Globus pallidus (tissue), 1 donor: ENCODE results near the gene FBLN1.
A peak's percentile ranks its signal among the peaks of the same experiment; 100 is the strongest.
"Not testable (repeated sequence)": the region's sequence is repeated elsewhere in the genome, so short reads cannot be mapped to it uniquely, and the experiment has no call there.

ENCODE experiments used
- DNase-seq: peaks from one replicate; pipeline ENCODE4 v3.0.0-alpha.2; 2015; ENCODE audit warnings: low spot score

Gene FBLN1

DNA sequence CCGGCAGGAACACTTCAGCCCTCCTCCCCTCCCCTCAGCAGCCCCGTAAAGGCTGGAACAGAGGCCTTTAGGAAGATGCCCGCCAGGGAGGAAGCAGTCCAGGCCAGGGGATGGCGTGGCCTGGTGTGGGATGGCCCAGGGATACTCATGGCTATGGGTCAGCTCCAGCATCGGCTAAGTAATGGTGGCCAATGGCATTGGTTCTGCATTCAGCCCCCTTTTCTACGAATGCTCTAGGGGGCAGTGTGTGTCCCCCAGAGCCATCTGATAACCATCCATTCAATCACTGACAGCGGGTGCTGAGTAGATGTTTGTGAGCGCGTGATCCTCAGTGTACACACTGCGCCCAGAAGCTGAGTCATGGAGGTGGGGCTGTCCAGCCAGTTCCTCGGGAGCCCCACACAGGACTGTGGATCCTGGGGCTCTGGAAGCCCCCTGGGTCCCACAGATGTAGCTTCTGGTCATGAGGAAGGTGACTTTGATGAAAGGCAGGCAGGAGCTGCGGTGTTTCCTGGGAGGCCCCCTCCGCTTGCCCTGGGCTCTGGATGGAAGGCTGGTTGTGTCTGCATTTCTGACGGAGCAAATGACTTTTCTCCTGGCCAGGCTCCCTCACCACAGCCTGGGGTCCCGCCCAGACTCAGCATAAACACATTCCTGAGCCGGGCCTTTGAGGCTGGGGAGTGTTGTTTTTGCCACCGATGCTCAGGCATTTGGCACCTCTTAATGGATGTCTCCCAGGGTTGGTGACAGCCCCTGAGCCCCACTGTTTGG lies 46.5 kb downstream of the FBLN1 start:
- DNase-seq = no peak

DNA sequence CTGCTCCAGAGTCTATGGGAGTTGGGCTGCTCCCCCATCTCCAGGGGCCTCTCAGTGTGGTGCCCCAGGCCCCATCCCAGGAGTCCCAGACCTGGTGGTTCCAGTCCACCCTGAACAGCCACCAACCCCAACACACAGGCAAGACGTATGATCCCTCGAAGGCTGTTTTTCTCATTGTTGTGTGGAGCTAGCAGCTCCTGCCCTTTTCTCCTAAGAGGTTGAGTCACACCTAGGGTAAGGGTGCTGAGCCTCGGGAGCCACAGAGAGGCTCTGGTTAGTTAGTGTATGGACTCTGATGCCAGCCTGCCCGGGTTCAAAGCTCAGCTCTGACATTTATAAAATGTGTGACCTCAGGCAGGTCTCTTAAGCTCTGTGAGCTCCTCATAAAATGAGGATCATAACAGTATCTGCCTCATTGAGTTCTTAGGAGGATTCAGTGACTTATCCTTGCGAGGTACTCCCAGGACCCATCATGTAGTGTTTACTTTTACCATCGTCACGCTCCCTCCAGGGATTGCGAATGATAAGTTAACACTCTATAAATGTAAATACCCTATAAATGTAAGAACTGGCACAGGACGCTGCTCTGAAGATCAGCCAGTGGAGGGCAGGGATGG lies 47.2 kb downstream of the FBLN1 start:
- no peak for DNase-seq

DNA sequence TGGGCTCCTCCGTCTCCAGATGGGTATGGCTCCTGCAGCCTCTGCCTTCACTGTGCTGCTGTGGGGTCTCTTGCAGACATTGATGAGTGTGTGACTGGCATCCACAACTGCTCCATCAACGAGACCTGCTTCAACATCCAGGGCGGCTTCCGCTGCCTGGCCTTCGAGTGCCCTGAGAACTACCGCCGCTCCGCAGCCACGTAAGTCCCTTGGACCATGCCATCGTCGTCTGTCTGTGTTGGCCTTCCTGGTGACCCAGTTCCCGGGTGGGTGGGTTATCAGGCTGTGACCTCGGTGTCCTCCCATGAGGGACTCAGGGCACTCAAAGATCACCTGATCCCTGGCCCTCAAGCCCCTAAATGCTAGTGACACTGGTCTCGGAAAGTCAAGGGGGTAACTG lies 47.7 kb downstream of the FBLN1 start:
- DNase-seq = no peak

DNA sequence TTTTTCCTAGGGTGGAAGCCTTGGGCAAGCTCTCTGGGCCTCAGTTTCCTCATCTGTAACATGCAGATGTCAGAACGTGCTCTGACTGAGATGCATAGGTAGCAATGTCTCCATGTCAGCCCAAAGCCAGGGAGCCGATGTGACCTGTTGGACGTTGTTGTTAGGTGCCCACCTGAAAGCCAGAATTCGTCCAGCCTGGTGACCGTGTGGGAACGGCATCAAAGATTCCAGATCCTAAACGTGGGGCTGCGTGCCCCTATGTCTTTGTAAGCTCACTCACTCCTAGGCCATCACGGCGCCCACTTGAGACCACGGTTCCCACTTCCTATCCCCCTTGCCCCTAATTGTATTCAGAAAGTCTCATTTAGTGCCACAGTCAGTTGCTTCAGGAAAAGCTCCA lies 48.2 kb downstream of the FBLN1 start:
- DNase-seq = no peak

DNA sequence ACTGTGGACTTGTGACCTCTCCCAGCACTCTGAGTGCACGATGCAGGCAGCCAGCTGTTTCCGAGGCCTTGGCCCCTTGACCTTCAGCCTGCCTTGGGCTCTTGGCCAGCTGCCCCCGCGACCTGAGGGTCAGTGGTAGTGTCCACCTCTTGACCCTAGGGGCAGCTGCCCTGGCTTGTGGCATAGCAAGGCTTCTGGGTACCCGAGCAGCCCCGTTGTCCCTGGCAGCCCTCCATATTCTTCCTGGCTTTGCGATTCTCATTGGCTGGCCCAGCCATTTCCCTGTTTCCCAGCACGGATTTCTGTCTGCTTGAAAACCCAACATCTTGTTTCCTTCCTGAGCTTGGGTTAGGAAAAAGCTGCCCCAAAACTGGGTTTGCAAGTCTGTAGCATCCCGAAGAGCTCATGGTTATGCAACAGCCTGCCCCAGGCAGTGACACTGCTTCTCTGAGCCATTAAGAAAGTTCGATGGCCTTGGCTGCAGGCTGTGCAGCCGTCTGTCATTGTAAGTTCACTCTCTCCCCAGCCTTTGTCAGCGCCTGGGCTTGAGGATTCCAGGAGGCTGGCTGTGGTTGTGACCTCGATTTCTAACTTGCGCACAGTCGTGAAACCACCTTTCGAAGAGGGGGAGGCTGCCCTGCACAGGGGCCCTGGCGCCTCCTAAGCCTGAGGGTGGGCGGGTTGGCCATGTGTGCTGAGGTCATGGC lies 48.8 kb downstream of the FBLN1 start:
- DNase-seq = peak; percentile 26

DNA sequence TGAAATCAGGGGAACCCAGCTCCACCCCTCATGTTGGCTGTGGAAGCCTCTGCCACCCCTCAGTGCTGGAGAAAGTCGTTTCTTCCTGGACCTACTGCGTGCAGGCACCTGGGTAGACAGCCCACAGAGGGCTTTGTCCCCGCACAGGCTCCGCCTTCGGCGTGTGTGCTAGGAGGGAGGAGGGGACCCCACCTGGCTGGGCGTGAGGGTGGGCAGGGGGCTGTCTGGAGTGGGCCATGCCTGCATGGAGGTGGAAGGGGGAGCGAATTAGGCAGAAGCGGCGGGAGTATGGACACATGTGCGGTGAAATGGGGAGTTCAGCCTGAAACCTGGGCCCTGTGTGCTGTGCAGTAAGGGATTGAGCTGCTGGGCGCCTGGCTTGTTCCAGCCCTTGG lies 49.3 kb downstream of the FBLN1 start:
- DNase-seq = no peak

DNA sequence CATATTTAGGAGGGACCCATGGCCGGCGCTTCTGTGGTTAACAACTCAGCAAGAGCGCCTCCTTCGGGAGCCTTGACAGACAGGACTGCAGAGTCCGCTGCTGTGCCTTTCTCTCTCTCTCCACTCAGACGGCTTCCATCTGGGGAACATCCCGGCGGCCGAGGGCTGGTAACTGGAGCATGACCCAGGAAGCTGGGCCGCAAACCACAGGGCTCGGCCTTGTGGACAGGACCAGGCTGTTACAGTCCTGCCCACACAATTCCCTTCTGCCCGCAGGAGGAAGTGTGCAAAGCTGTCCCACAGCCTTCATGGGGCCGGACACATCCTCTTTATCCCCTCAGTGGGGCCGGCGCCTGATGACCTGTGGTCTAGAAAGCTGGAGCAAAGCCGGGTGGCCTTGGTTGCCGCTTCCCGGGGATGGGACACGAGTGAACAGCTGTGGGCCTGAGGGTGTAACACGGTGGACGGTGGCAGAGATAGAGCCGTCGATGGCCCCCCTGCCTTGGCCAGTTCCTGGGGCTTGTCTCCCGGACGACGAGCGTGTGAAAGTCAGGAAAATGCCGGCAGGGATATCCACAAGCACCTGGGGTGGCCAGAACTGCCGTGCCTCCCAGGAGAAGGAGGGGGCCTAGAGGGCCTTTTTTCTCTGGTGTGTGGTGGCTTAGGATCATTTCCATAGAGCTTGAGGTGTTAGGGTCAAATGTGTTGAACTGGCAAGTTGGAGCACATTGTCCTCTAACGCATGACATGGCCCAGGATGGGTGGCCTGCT lies 50.1 kb downstream of the FBLN1 start:
- no peak for DNase-seq

DNA sequence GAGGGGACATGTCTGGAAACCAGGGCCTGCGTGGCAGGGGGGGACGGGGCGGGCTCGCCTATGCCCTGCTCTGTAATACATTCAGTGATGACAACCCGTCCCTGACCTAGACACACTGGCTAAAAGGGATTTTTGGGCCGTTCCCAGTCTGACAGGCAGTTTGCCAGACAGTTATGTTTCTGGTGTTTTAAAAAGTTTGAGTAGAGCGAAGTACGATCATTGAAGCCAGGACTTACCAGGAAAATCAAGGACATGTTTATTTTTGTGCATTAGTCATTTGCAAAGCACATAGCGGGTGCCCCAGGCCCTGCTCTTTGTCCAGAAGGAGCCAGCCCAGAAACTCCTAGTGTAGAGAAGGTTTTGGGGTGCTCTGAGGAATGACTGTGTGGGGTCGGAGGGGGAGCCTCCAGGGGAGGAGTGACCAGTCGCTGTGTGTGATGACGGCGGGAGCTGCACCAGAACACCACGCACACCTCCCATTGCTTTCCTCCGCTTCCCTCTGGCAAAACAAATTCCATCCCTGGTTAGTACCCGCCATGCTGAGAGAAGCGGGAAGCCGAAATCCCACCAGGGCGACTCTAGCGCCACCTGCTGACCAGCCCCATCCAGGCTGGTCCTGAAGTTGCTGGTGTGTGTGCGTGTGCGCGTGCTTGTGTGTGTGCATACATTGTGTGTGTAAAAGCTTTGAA lies 50.8 kb downstream of the FBLN1 start:
- DNase-seq = peak; percentile 67

DNA sequence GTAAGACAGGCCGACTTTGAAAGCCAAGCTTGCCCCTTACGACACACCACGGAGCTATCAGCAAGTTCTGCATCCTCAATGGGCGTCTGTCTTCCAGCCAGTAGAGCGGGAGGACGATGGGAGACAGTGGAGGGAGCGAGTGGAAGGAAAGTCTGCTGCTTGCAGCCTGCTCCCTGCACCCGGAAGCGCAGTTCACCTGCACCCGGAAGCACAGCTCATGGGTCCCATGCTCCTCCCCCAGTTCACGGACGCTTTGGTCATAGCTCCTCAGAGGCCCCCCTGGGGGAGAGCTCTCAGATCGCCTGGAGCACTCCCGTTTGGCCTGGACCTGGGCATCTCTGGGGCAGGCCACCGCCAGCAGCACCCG lies 51.3 kb downstream of the FBLN1 start:
- DNase-seq = no peak

DNA sequence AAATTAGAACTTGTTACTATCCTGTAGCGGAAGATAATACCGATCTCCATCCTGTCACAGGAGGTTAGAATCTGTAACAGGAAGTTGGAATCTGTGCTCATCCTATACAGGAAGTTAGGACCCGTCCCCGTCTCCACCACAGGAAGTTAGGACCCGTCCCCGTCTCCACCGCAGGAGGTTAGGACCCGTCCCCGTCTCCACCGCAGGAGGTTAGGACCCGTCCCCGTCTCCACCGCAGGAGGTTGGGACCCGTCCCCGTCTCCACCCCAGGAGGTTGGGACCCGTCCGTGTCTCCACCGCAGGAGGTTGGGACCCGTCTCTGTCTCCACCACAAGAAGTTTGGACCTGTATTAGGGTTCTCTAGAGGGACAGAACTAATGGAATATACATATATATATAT lies 52.2 kb downstream of the FBLN1 start:
- no peak for DNase-seq

DNA sequence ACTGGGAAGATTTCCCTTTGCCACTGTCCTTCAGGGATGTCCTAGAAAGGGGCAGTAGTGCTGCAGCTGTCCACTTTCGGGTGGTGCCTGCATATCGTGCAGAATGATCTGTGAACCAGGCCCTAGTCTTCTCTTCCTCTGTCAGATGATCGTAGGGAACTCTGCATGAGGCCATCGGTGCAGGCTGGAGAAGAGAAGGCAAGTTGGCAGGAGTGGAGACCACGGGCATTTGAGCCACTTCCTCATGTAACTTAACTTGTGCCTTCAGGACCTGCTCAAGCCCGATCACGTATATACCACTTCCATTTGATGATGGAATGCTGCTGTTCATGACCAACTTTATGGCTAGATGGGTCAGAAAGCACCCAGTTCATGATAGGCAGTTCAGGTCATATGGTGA lies 55.2 kb downstream of the FBLN1 start:
- DNase-seq = not testable (repeated sequence)

DNA sequence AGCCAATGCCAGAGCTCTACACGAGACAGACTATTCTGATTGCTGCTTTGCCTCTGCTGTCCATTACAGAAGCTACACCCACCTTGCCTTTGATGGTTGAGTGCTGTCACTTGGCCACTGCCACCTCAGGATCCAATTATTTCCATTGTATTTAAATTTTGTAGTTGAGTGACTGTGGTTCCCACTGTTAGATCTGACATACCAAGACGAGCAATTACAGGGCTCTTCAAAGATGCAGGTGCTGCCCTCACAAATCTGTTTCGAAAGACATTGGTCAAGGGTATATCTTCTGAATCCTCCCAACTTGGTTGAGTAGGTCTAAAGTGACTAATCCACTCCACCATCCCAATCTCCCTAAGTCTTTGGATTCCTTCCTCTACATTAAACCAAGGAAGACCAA lies 57.4 kb downstream of the FBLN1 start:
- not testable (repeated sequence) for DNase-seq

DNA sequence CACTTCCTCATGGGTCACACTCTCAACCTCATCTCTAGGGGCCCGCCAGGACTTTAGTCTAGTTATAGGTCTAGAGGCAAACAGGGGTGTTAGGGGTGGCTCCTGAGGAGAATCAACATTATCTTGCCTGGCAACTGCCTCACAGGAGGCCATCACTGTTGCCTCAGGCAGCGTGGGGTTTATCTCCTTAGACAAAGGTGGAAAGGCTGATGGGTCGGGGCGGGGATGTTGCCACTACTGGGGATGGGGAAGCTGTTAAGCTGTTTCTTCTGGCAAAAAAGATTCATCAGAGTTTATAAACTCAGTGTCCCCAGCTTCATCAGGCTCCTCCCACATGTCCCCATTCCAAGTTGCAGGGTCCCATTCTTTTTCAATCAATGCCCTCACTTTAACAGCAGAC lies 58.1 kb downstream of the FBLN1 start:
- not testable (repeated sequence) for DNase-seq

DNA sequence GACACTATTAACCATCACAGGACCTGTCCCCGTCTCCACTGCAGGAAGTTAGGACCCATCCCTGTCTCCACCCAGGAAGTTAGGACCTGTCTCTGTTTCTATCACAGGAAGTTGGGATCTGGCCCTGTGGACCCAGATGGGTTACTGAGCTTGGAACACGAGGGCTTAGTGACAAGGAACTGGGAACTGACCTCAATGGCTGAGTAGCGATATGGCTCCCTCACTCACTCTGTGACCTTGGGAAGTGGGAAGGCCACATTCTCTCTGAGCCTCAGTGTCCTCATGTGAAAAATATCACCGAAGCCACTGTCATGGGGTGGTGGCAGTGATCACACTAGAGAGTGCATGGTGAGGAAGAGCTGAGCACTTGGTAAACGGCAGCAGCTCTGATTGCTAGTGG lies 59.4 kb downstream of the FBLN1 start:
- no peak for DNase-seq

DNA sequence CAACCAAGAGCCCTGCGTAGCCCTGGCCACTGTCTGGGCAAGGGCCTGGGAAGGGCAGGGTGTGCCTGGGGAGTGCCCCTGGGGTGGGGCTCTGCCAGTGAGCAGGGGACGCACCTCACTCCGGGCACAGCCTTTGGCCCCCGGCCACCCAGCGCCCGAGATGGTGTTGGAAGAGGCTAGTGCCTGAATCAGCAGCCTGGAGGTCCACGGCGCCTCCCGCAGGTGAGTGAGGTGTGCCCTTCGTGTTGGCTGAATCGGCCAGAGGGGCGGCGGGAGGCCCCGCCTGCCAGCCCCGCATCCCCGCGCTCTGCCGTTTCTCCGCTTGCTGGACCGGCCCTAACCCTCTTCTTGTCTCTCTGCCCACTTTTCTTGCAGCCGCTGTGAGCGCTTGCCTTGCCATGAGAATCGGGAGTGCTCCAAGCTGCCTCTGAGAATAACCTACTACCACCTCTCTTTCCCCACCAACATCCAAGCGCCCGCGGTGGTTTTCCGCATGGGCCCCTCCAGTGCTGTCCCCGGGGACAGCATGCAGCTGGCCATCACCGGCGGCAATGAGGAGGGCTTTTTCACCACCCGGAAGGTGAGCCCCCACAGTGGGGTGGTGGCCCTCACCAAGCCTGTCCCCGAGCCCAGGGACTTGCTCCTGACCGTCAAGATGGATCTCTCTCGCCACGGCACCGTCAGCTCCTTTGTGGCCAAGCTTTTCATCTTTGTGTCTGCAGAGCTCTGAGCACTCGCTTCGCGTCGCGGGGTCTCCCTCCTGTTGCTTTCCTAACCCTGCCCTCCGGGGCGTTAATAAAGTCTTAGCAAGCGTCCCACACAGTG lies 60.1 kb downstream of the FBLN1 start:
- no peak for DNase-seq

DNA sequence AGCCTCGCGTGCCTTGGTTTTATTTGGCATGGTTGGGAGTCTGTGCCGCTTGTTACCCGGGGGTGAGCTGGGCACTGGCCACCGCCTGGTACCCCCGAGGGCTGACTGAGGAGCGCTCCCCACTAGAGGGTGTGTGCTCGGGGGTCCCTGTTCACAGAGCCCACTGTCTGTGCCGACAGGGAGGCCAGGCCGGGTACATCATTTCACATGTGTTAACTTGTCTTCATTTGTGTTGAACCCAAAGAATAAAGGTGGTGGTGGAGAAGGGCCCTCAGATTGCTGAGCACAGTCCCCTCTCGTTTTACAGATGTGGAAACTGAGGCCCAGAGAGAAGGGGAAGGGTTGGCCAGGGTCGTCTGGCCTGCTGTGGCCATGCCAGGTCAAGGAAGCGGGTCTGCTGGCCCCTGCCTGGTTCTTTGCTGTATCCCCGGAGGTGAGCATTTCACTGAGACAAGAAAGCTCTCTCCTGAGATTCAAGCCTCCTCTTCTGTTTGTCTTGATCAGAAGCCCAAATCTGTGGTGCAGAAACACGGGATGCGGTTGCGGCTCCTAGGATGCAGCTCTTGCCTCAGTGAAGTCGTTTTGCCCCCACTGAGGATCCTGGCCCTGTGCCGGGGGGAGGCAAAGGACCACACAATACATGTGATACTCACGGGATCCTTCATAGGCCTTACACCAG lies 60.8 kb downstream of the FBLN1 start:
- DNase-seq = no peak

DNA sequence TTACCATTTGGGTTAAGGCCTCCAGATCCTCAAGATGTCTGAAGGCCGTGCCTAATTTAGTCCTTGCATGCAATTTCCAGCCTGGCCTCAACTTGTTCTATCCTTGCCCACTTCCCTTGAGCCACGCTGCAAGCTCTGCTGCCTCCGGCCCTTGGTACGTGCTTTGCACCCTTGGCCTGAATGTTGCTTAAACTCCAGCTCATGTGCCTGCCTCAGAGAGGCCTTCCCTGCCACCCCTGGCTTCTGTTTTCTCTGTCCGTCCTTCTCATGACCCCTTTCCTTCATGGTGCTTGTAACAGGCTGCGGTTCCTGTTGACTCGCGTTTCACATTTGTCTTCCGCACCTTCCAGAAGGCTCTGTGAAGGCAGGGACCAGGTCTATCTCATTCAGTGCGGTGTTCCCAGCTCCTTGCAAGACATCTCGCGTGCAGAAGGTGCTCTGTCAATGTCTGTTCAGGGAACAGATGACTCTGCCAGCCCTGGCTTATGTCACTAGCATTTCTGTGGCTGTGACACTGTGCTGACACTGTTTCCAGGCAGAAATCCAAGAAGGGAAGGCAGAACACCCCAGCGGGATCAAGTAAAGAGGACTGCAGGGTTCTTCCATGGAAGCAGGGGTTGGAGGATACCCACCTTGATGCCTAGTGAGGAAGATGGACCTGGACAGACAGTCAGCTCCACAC lies 61.8 kb downstream of the FBLN1 start:
- DNase-seq = no peak

DNA sequence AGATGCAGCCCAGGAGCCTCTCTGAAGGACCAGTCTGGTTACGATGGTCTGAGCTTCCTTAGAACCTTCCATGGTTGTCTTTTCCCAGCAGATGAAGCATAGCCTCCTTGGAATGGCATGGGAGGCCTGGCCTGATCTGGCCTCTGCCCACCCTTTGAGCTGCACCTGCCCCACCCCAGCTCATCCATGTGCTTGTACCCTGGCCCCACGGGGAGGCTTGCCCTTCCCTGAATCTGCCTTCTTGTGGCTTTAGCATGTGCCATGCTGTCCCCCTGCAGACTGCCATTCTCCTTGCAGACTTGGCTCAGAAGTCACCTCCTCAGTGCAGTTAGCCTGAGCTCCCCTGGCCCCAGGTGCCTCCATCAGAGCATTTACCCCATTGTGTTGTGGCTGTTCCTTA lies 62.5 kb downstream of the FBLN1 start:
- no peak for DNase-seq

DNA sequence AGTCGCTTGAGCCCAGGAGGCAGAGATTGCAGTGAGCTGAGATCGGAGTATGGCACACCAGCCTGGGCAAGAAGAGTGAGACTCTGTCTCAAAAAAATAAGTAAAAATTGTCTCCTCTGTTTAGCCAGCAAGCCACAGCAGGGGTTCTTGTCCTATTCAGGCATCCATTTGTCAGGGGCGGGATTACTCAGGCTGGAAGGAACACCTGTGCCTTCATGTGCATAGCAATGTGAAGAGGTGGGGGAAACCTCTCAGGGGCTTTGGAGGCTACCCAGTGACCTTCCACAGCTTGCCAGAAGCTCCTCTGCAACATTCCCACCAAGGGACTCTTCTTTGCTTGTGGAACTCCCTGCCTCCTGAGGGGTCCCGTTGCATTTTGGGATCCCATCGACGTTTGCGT lies 63.3 kb downstream of the FBLN1 start:
- no peak for DNase-seq

DNA sequence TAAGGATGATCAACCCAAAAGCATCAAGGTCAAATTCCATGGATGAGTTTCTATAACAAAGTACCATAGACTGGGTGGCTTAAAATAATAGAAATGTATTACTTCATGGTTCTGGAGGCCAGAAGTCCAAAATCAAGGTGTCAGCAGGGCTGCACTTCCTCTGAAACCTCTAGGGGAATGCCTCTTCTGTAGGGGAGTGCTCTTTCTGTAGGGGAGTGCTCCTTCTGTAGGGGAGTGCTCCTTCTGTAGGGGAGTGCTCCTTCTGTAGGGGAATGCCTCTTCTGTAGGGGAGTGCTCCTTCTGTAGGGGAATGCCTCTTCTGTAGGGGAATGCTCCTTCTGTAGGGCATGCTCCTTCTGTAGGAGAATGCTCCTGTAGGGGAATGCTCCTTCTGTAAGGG lies 65.5 kb downstream of the FBLN1 start:
- DNase-seq = no peak
